ENCODE data around the gene FRMPD4. TPM values are rescaled to one million over a fixed set of nuclear protein-coding genes. Genes with fewer than 3 reads are reported as not detected.

FRMPD4 gene
- total and polyA plus RNA-seq, 5 donors: 0.33 to 2.1 (median 0.43) TPM

DNA sequence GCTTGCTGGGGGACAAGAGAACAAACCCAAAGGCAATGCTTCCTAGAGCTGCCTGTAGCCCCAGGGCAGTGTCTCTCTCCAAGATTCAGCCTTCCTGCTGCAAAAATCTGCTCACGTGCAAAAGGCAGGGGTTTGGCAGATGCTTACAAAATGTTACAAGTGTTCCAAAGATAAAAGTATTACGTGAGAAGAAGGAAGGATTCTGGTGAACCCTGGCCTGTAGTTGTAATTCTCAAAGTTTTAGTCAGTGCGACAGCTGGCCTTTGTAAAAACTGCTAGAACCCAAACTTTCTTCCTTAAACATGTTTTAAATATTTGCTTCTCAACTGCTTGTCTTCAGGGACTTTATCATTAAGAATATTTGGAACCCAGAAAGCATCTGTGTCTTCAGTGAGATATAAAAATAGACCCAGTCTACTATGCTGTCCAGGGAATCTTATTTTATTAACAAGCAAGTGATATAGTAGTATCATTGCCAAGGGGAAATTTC, 232.3 kb downstream of the FRMPD4 start:
- Histone ChIP-seq H3K9me3 (ENCODE audit: control insufficient read depth, low read length) (no peaks in the 10 kb centered on the region), H3K27ac (ENCODE audit: low read length) (no peak overlapping the region), H3K27me3 (ENCODE audit: control insufficient read depth, insufficient read depth) (no peaks in the 10 kb centered on the region), H3K4me1 (ENCODE audit: control insufficient read depth, insufficient read depth, low read length) (peaks cover 3% of the 10 kb centered on the region), H3K4me3 (ENCODE audit: low read length) (no peak overlapping the region)
- DNase-seq (peak in 1 of 3 donors; percentile 37), ATAC-seq (peak; percentile 19 to 20)
- 22% methylated on average over 3 of the region's 3 CpGs for WGBS
- intact Hi-C loops (cut with DNase I): no loop called here

DNA sequence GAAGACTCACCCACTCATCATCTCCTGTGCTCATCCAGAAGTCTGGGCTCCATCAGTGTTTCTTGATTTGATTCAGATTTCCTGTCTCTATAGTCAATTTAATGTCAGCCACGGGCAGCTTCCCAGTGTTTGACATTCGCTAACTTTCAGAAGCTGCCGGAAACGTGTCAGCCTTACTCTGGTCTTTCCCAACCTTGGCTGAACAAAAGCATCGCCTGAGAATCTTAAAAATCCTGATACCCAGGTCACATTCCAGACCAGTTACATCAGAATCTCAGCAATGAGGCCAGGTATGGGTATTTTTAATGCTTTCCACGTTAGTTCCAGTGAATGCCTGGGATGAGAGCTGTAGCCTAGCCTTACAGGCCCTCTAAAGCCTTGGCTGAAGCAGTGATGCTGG, 233.8 kb downstream of the FRMPD4 start:
- H3K27ac ChIP-seq (ENCODE audit: low read length): no peak overlapping the region
- ATAC-seq: no peak
- no peak overlapping the region for H3K4me3 ChIP-seq (ENCODE audit: low read length)
- H3K9me3 ChIP-seq (ENCODE audit: control insufficient read depth, low read length): no peaks in the 10 kb centered on the region
- intact Hi-C loops (cut with DNase I): no loop called here
- DNase-seq: no peak
- WGBS: 59% methylated on average over 6 of the region's 6 CpGs
- H3K27me3 ChIP-seq (ENCODE audit: control insufficient read depth, insufficient read depth): no peaks in the 10 kb centered on the region
- peaks cover 3% of the 10 kb centered on the region for H3K4me1 ChIP-seq (ENCODE audit: control insufficient read depth, insufficient read depth, low read length)

DNA sequence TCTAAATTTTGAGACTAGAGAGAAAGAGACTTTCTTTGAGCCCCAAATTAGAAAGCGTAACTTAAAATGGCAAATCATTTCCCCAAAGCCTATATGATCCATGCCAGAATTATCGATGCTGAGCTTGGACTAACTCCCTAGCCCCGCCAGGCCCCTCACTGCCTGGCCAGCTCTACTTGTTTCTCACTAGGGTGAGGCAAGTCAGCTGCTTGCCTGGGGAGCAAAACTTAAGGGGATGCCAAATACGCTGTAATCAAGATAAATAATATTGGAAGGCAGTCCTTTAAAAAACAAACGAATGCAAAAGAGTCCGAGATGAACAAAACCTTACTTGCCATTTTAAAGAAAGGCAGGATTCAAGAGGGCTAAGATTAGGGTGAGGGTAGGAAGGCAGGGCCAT, 236.0 kb downstream of the FRMPD4 start:
- H3K4me3 ChIP-seq (ENCODE audit: low read length): no peak overlapping the region
- H3K27me3 ChIP-seq (ENCODE audit: control insufficient read depth, insufficient read depth): no peaks in the 10 kb centered on the region
- H3K4me1 ChIP-seq (ENCODE audit: control insufficient read depth, insufficient read depth, low read length): peaks cover 3% of the 10 kb centered on the region
- WGBS: 70% methylated on average over 6 of the region's 6 CpGs
- DNase-seq: no peak
- H3K9me3 ChIP-seq (ENCODE audit: control insufficient read depth, low read length): no peaks in the 10 kb centered on the region
- ATAC-seq: no peak
- intact Hi-C loops (cut with DNase I): no loop called here
- no peak overlapping the region for H3K27ac ChIP-seq (ENCODE audit: low read length)

DNA sequence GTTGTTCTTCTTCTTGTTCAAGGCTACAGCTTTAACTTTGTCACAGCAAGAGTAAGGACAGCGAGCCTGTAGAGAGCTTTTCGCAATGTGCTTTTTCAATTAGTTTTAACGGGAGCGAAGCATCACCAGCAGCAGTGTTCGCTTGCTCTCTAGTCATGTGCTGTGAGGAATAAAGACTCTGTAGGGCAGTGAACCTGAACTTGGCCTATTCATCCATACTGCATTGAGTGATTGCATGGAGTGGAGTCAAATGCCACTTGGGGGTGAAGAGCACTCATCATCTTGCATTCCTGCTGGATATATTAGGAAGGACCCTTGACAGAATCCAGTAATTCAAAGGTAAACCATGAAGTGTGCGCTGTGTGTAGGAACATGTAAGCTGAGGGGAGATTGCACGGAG, 240.0 kb downstream of the FRMPD4 start:
- 89% methylated on average over 7 of the region's 7 CpGs for WGBS
- DNase-seq: no peak
- Histone ChIP-seq H3K27ac (ENCODE audit: low read length) (no peak overlapping the region), H3K27me3 (ENCODE audit: control insufficient read depth, insufficient read depth) (no peaks in the 10 kb centered on the region), H3K4me3 (ENCODE audit: low read length) (no peak overlapping the region), H3K4me1 (ENCODE audit: control insufficient read depth, insufficient read depth, low read length) (peaks cover 1% of the 10 kb centered on the region), H3K9me3 (ENCODE audit: control insufficient read depth, low read length) (no peaks in the 10 kb centered on the region)
- intact Hi-C loops (cut with DNase I): no loop called here
- ATAC-seq: no peak

DNA sequence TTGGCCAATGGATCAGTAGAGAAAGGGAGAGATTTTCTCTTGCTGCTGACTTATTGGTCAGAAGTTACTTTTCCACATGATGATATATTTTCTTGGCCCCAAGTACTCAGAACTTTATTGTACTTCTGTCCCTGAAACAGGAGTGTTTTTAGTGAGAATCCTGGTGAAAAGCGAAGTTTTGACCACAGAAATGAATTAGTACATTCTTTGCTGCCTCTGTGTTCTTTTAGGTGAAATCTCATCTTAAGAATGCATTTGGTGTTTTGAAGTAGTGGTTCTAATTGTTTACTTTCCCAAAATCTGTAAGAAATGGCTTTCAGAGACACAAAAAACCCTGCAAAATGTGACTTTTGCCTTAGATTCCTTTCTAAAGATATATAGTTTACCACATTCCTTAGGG, 240.4 kb downstream of the FRMPD4 start:
- H3K27ac ChIP-seq (ENCODE audit: low read length): no peak overlapping the region
- 94% methylated on average over 1 of the region's 1 CpG for WGBS
- no peak overlapping the region for H3K4me3 ChIP-seq (ENCODE audit: low read length)
- no peaks in the 10 kb centered on the region for H3K9me3 ChIP-seq (ENCODE audit: control insufficient read depth, low read length)
- DNase-seq (no peak), ATAC-seq (no peak)
- intact Hi-C loops (cut with DNase I): no loop called here
- H3K27me3 ChIP-seq (ENCODE audit: control insufficient read depth, insufficient read depth): no peaks in the 10 kb centered on the region
- H3K4me1 ChIP-seq (ENCODE audit: control insufficient read depth, insufficient read depth, low read length): peaks cover 1% of the 10 kb centered on the region

DNA sequence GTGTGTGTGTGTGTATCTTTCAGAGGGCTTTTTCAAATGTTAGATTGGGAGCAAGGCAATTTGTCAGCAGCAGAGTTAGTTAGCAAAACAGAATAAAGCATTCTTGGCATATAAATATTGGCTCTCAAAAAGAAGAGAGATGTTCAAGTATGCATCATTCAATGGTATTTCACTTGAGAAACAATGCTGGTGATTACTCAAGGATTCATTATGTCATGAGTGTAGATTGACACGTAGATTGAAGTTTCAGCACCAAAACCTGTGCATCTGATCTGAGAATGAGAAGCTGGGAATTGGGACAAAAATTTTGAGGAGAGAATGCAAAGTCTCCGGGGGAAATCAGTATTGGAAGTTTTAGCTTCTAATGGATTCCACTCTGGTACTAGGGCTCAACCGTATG, 241.4 kb downstream of the FRMPD4 start:
- H3K9me3 ChIP-seq (ENCODE audit: control insufficient read depth, low read length): no peaks in the 10 kb centered on the region
- DNase-seq (no peak), ATAC-seq (no peak)
- H3K4me1 ChIP-seq (ENCODE audit: control insufficient read depth, insufficient read depth, low read length): no peaks in the 10 kb centered on the region
- intact Hi-C loops (cut with DNase I): no loop called here
- no peak overlapping the region for H3K27ac ChIP-seq (ENCODE audit: low read length)
- WGBS: 70% methylated on average over 3 of the region's 3 CpGs
- H3K27me3 ChIP-seq (ENCODE audit: control insufficient read depth, insufficient read depth): no peaks in the 10 kb centered on the region
- H3K4me3 ChIP-seq (ENCODE audit: low read length): no peak overlapping the region

DNA sequence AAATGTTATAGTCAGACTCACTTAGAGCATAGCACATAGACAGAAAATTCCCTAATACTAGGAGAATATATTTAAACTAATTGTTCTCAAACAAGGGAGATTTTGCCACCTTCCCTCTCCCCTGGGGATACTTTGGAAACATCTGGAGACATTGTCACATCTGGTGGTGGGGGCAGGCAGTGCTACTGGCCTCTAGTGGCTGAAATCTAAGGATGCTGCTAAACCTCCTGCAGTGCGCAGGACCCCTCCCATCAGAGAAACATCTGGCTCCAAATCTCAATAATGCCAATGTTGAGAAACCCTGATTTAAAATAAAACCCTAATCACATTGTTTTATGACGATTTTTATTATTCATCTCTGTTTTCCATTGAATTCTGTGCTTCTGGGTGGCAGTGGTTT, 244.9 kb downstream of the FRMPD4 start:
- no peaks in the 10 kb centered on the region for H3K4me1 ChIP-seq (ENCODE audit: control insufficient read depth, insufficient read depth, low read length)
- H3K4me3 ChIP-seq (ENCODE audit: low read length): no peak overlapping the region
- H3K27me3 ChIP-seq (ENCODE audit: control insufficient read depth, insufficient read depth): no peaks in the 10 kb centered on the region
- no peak overlapping the region for H3K27ac ChIP-seq (ENCODE audit: low read length)
- H3K9me3 ChIP-seq (ENCODE audit: control insufficient read depth, low read length): no peaks in the 10 kb centered on the region
- 64% methylated on average over 2 of the region's 2 CpGs for WGBS
- intact Hi-C loops (cut with DNase I): no loop called here
- no peak for DNase-seq
- no peak for ATAC-seq

DNA sequence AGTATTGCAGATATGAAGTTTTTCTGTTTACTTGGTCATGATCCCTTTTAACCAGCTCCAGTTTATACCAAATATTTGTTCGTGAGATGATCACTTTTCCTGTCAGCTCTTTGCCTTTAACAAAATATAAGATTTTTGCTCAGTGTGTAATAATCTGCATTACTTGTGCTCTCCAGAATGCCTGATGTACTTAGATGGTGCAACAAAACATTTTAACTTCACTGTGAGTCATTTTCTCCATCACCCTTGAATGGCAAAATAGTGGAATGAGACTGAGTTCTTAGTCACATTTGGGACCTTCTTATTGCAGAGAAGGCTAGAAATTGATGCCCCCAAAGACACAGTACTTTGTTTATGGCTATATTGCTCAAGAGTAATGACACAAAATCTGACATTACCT, 252.0 kb downstream of the FRMPD4 start:
- WGBS: 89% methylated on average over 1 of the region's 1 CpG
- ATAC-seq: no peak

DNA sequence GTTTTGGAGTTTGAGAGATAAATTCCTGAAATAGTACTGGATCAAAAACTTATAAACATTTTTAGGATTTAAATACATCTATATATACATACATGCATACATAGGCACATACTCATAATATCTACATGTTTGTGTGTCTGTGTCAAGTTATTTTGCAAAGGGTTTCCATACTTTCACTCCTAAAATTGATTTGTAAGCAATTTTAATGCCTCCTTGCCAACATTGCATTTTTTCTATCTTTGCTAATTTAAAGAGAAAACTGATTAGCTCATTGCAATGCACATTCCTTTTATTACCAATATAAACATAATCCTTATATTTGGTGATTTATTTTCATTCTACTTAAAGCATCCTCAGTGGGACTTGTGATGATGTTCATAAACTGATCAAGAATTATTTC, 258.3 kb downstream of the FRMPD4 start:
- no peak for ATAC-seq
- H3K4me1 ChIP-seq (ENCODE audit: control insufficient read depth, insufficient read depth, low read length): no peaks in the 10 kb centered on the region
- H3K4me3 ChIP-seq (ENCODE audit: low read length): no peak overlapping the region
- intact Hi-C loops (cut with DNase I): no loop called here
- H3K27ac ChIP-seq (ENCODE audit: low read length): no peak overlapping the region
- H3K27me3 ChIP-seq (ENCODE audit: control insufficient read depth, insufficient read depth): no peaks in the 10 kb centered on the region
- no peak for DNase-seq
- no peaks in the 10 kb centered on the region for H3K9me3 ChIP-seq (ENCODE audit: control insufficient read depth, low read length)

More for the DNA sequence above, 252.0 kb downstream of the FRMPD4 start:
- H3K4me1 ChIP-seq (ENCODE audit: control insufficient read depth, insufficient read depth, low read length): no peaks in the 10 kb centered on the region
- H3K27ac ChIP-seq (ENCODE audit: low read length): no peak overlapping the region
- no peaks in the 10 kb centered on the region for H3K9me3 ChIP-seq (ENCODE audit: control insufficient read depth, low read length)
- no peaks in the 10 kb centered on the region for H3K27me3 ChIP-seq (ENCODE audit: control insufficient read depth, insufficient read depth)
- H3K4me3 ChIP-seq (ENCODE audit: low read length): no peak overlapping the region
- no peak for DNase-seq
- intact Hi-C loops (cut with DNase I): no loop called here

DNA sequence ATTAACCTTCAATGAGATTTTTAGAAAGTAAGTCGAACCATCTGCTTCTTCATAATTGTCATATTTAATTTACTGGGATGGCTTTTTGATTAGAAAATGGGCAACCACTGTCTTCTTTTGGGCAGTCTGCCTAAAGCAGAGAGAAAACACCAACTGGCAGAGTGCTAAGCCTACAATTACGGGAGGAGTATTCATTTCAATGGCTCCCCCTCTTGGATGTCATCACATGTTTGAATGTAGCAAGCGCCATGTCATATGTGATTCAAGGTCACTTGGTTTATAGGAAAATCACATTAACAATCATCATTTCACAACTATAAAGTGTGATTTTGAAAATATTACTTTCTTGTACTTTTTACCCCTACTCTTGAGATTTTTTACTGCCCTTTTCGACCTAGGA, 261.9 kb downstream of the FRMPD4 start:
- H3K4me1 ChIP-seq (ENCODE audit: control insufficient read depth, insufficient read depth, low read length): no peaks in the 10 kb centered on the region
- H3K9me3 ChIP-seq (ENCODE audit: control insufficient read depth, low read length): no peaks in the 10 kb centered on the region
- H3K27me3 ChIP-seq (ENCODE audit: control insufficient read depth, insufficient read depth): no peaks in the 10 kb centered on the region
- ATAC-seq: no peak
- intact Hi-C loops (cut with DNase I): no loop called here
- H3K4me3 ChIP-seq (ENCODE audit: low read length): no peak overlapping the region
- H3K27ac ChIP-seq (ENCODE audit: low read length): no peak overlapping the region
- DNase-seq: no peak
- 80% methylated on average over 4 of the region's 4 CpGs for WGBS

DNA sequence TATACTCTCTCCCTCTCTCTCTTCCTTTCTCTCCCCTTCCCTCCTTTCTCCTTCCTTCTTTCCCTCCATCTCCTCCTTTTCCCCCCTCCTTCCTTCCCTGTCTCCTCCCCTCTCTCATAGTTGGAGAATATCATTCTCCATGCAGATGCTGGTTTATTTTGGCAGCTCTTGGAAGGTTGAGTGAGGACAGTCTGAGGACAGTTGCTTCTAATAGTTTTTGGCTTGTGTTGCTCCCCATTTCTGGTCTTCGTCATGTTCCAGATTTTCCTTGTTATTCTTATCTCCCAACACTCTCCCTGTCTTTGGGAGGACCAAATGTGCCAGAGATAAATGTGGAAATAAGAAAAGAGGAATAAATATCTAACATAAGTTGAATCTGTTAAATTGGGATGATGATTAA, 263.0 kb downstream of the FRMPD4 start:
- H3K27ac ChIP-seq (ENCODE audit: low read length): no peak overlapping the region
- ATAC-seq (peak in 1 of 2 donors; percentile 56), DNase-seq (no peak)
- no peaks in the 10 kb centered on the region for H3K9me3 ChIP-seq (ENCODE audit: control insufficient read depth, low read length)
- H3K4me1 ChIP-seq (ENCODE audit: control insufficient read depth, insufficient read depth, low read length): no peaks in the 10 kb centered on the region
- H3K27me3 ChIP-seq (ENCODE audit: control insufficient read depth, insufficient read depth): no peaks in the 10 kb centered on the region
- intact Hi-C loops (cut with DNase I): no loop called here
- WGBS: 8% methylated on average over 1 of the region's 1 CpG
- H3K4me3 ChIP-seq (ENCODE audit: low read length): no peak overlapping the region

DNA sequence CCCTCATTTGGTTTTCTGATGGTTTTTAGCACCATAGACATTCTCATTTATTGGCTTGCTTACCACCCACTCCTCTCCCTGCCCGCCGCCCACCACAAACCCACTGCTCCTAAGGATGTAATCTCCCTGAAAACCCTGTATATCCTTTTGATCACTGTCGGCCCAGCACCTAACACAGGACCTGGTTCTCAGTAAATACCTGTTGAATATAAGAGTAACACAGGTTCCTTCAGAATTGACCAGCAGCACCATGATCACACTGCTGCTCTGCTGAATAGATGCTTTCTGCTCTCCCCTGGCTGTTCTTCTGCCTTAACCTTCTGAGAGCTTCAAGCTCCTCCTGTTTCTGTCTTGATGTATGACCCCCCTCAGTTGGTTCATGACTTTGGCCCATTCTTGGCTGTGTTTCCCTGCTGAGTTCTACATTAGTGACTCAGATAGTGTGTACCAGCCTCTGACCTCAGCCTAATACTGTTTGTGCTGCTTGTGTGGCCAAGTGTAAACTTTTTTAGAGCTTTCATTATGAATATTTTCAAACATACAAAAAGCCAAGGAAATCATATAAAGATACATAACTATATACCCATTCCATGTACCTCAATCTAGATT, 265.3 kb downstream of the FRMPD4 start:
- H3K4me3 ChIP-seq (ENCODE audit: low read length): no peak overlapping the region
- no peak overlapping the region for H3K27ac ChIP-seq (ENCODE audit: low read length)
- intact Hi-C loops (cut with DNase I): no loop called here
- WGBS: 93% methylated on average over 3 of the region's 3 CpGs
- H3K9me3 ChIP-seq (ENCODE audit: control insufficient read depth, low read length): no peaks in the 10 kb centered on the region
- DNase-seq (no peak), ATAC-seq (no peak)
- no peaks in the 10 kb centered on the region for H3K4me1 ChIP-seq (ENCODE audit: control insufficient read depth, insufficient read depth, low read length)
- no peaks in the 10 kb centered on the region for H3K27me3 ChIP-seq (ENCODE audit: control insufficient read depth, insufficient read depth)
